OCI-LY3 (cell line): ENCODE measurements around the gene COMT.

ENCODE experiments used
- CTCF ChIP-seq: fragments of 200-600, 300-600 bp; sonication (generic); IDR thresholded peaks from 2 replicates; pipeline ENCODE4 v1.5.1; 2014; ENCODE audit warnings: antibody characterized with exemption, low read length, low read depth
- EZH2phosphoT487 ChIP-seq: fragments of 200-600 bp; shearing (Covaris generic); IDR thresholded peaks from 2 replicates; pipeline ENCODE4 v1.6.1; 2018; ENCODE audit warnings: antibody characterized with exemption, mixed run types, low read depth

GRCh38 chr22:19972652-19973550 lies 31.3 kb downstream of the COMT start:
- TF ChIP-seq CTCF (no peak), EZH2phosphoT487 (no peak)
